GM19438 (cell line): Measurements from ENCODE around the gene ANXA2.

Experiments used
- ATAC-seq: cut with Tn5 transposase; IDR thresholded peaks from one replicate; pipeline ENCODE4 v1.9.1; 2021; ENCODE audit warnings: low read depth; ENCODE audit not compliant: unreplicated experiment

ANXA2 gene

DNA sequence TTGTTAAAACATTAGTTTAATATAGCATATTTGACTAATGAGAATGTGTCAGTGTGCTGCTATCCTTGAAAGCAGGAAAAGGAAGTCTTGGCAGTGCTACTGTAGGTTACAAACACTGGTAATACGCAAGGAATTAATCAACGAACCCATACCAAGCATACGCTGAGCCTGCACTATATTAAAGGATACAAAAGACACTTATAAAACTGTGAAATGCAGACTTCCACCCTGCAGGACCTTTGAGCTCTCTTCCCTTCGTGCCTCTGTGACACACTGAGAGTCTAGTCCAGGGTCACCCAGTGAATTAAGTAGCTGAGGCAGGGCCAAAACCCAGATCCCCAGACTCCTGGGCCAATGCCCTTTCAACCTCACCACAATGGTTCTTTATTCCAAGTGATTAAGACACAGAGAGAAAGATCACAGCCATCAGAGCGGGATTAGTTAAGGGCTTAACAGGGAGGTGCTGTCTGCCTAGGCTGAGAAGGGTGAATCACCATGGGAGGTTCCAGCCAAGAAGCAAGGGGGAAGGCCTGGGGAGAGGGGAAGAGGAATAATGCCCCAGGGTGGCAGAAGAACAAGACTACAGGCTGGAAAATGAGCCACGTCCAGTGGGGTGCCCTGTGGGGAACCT, 6.8 kb downstream of the ANXA2 start:
- no peak for ATAC-seq

DNA sequence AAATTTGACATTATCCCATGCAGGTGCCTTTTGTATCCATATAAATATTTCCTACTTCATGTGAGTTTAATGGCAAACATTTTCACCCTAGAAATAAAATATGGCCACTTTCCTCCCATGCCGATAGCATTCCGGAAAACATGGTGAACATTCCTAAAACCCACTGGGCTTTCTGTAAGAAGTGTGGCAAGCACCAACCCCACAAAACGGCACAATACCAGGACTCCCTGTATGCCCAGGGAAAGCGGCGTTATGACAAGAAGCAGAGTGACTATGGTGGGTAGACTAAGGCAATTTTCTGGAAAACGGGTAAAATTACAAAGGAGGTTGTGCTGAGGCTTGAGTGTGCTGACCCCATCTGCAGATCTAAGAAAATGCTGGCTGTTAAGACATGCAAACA, 7.6 kb downstream of the ANXA2 start:
- no peak for ATAC-seq

DNA sequence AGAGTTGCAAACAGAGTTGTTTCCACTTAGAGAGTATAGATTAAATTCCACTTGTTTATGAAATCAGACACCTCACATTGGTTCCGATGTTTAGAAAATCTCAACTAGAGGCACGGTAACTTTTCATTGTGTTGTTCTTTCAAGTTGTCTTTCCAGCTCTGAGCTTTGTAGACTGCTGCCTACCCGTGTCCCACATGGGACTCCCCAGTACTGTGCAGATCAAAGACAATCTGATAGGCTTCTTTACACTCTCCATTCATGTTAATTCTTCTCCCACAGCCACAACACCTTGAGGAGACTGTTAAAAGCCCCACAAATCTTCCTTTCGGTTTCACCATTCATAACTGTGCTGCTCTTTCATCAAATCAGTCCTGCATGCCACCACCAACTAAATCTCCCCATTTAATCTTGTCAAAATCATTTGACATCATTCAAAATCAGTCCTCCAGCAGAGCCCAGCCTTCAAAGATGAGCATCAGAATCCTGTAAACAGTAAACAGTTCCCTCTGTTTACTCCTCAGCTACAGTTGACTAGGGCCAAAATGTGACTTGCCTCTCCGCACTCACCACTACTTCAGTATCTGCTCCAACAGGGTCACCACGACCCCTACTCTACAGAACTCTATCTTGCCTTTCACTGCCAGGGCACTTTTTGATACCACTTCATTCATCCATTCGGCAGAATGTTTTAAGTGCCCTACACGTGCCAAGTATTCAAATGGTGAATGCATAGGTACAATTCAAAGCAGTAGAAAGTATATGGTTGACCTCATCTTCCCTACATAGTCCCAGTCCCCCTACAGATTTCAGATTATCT, 8.3 kb downstream of the ANXA2 start:
- peak; percentile 78 for ATAC-seq

DNA sequence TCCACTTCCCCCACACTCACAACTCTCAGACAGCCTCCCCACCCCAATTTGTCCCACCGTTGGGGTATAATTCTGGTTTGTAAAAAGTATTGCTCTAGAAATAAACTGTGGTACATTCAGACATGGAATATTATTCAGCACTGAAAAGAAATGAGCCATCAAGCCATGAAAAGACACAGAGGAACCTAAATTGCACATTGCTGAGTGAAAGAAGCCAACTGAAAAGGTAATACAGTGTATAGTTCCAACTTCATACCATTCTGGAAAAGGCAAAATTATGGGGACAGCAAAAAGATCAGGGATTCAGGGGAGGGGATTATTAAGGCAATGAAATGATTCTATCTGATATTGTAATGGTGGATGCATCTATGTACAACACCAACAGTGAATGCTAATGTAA, 10.5 kb downstream of the ANXA2 start:
- no peak for ATAC-seq

DNA sequence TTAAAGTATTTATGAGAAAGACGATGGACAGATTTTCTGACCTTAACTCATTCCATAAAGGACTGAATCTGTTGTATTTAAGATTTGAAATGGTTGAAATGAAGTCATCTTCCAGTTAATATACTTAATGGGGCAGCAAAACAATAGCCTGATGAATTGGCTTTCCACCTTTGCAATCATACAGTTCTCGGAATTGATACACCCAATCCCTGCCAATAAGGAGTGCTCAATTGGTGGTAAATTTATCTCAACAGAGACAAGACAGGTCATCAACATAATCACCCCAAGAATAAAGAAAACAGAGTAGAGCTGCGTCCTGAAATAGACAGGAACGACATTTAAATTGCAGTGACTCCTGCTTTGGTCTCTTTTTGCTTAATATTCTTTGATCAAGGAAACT, 11.2 kb downstream of the ANXA2 start:
- ATAC-seq: no peak

DNA sequence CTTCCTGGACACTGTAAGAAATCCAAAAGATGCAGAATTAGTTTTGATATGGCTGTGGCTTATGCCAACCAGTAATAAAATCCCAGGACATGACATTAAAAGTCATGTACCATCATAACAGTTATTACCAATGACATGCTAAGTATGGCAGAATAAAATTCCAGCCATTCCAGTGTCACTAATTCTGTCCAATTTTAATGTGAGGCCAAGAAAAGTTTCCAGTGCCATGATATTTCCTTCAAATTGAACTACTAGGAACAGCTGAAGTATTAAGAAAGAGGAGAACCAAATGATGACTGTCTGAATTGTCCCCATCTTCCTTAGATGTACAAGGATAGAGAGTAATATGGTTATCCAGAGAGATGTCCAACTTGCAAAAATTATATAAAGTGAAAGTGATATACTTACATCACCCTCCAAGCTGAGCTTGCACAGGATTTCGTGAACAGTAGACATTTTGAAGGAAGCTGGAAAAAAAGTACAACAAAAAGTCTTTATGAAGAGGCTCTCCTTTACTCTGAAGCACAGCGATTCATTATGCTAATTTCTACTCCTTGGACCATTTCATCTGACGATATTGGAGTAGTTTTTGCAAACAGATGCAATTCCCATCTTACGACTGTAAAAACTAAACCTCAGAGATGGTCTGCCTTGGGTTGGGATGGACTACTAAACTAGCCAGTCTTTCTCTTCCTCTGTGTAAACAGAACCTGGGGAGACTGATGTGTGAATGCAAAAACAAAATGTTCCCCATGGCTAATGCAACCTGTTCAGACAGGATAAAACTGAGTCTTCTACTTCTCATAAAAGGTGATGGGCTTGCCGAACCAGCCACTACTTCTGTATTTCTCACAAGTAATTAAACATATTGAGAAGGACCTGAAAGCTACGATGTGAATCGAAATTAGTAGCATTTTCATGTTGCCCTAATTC, 11.9 kb downstream of the ANXA2 start:
- ATAC-seq: no peak

DNA sequence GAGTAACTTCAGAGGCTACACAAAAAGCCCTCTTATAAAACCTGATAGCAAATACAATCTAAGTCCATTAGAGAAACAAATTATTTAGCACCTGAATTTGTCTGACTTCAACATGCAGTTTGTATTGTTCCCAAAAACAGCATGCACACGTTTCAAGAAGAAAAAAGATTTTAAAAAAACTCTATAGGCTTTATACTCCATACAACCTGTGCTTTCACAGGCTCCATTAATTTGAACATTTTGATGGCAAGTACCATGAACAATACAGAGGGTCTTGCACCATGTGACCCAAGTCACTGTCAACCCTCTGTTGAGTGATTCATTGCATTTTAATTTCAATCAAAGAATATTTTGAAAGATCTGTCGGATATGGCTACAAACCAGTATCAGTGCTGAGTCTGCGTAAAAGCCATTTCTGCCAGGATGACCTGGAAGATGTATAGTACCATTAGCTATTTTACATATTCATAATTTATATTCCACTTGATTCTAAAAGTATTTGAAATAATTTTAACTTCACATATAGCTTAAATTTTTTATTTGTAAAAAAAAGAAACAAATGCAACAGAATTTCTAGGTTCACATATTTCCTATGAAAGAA, 13.2 kb downstream of the ANXA2 start:
- ATAC-seq: no peak

DNA sequence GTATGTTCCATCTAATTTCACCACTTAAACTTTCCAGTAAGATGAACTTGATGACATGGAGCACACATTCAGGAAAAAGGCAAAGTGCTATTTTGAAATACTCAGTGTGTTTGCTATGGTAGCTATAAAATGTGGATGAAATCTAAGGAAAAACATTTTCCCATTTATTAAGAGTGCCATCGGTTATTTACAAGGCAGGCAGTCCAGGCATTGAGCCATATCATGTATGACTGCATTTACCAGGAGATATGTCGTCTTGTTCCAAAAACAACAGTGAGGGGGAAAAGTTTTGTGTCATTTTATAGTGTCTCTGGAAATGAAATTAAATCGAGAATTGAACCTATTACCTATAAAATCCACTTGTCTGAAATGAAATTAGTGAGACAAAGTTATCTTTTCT, 13.7 kb downstream of the ANXA2 start:
- ATAC-seq: no peak

DNA sequence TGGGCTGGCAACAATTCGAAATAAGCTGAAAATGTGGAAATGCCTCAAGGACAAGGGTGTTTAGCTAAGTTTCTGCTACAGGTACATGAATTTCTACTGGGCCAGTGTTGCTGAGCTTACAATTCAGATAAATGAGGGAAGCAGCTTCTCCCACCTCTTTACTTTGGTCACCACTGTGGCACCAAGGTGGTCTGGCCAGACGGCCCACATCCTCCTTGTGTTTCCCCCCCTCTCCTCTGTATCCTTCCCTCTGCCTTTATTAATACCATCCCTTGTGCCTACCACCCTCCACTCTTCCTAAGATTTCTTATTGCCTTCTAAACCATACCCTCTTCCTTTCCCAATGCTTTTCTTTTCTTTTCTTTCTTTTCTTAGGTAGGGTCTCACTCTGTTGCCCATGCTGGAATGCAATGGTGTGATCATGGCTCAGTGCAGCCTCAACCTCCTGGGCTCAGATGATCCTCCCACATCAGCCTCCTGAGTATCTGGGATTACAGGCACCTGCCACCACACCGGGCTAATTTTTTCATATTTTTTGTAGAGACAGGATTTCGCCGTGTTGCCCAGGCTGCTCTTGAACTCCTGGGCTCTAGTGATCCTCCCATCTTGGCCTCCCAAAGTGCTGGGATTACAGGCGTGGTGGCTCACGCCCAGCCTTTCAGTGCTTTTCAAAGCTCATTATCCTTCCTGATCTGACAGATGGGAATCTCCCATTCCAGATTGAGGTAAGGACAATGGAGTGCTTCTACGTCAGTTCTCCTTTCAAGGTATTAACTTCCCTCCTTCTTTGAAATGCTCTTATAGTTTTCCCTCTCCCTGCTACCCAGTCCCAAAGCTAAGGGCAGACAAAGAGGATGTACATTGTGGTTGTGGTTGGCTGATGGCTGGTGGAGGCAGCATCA, 14.8 kb downstream of the ANXA2 start:
- no peak for ATAC-seq

DNA sequence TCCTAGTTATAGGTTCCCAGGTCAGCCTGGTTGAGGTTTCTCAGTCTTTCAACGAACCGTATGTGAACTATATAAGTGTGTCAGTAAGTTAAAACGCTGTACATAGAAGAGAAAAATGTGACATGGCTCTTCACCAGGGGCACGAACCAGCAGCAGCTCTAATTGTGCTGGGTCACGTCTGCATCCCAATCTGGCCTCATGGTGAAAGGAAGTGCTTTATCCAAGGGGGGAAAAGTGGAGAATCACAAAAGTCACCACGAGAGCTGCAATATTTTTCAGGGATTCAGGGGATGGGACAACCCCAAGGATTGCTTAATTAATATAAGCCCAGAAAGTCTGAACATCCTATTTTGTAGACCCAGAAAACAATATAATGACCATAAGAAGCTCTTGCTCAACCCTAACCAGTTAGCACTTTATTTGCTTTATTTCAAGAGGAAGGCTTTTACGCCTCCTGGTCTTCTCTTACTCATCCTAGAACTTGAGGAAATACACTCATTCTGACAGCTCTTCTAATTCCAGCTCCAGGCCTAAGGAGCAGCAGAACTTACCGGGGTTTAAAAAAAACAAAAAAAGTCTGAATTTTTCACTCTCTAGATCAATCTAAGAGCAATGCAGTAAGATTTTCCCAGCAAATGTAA, 16.5 kb downstream of the ANXA2 start:
- ATAC-seq: no peak

DNA sequence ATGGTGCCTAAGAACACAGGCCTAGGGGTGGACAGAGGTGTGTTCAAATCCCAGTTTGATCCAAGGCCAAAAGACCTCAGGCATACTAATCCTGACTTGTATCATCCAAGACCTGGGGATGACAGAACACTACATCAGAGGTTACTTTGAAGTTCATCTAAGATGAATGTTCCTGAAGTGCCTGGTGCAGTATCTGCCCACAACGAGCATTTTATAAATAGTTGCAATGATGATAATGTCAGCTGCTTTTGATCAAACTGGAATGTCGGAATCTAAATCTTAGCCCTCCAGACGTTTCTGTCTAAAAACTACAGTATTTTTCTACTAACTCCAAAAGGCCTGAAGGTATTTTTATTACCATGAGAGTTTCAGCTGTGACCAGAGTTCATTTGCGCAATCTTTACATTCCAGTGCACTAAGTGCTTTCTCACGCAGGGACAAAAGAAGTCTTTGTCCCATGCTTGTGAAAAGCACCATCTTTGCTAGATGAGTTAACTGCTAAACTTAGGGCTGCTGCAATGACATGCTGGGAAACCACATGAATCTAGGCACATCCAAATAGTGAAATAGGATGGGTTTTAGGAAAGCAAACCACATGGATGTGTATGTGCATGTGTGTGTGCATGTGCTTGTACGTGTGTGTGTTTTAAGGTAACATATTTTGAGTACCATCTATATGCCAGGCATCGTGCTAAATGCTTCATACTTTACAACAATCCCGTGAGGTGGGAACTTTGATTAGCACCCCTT, 18.1 kb downstream of the ANXA2 start:
- no peak for ATAC-seq

DNA sequence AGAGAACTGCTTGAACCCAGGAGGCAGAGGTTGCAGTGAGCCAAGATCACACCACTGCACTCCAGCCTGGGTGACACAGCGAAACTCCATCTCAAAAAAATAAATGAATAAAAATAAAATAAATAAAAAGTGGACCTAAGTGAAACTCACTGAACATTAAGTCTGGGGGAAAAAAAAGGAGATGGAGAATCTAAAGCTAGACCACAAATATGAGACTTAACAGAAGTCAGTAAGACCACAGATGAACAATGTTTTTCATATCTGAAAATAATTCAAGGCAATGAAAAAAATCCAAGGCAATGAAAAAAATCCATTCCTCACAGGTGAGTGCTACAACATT, 18.6 kb downstream of the ANXA2 start:
- no peak for ATAC-seq

DNA sequence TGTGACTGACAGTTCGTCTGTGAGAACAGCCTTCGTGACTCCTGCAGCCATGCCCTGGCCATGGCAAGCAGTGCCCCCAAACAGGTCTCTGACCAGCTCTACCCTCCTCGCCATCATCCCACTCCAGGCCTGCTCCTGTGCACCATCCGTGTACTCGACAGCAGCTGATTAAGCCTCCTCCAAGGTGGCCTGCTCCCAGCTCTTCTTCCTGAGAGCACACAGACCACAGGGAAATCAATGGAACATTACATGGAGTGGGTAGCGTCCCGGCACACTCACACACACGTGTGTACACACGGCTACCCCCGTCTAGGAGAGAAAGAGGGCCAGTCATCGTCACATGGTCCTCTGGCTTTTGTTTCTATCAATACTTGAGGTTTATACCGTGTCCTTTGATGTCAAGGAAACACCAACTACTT, 21.1 kb downstream of the ANXA2 start:
- no peak for ATAC-seq

DNA sequence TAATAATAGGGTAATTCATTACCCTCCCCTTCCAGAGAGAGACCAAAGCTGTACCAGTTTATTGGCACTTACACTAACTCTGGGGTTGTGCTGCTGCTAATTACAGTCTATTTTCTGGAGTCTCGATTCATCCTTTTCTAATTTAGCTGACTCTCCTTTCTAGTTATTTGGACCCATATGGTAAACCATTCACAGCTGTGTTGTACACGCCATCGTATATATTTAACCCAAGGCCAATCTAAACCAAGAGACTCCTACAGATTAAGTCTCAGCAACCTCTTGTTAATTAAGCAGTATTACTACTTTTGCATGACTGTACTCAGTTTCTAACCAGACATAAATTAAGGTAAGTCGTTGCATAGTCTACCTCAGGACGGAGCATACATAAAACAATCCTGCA, 22.5 kb downstream of the ANXA2 start:
- no peak for ATAC-seq

DNA sequence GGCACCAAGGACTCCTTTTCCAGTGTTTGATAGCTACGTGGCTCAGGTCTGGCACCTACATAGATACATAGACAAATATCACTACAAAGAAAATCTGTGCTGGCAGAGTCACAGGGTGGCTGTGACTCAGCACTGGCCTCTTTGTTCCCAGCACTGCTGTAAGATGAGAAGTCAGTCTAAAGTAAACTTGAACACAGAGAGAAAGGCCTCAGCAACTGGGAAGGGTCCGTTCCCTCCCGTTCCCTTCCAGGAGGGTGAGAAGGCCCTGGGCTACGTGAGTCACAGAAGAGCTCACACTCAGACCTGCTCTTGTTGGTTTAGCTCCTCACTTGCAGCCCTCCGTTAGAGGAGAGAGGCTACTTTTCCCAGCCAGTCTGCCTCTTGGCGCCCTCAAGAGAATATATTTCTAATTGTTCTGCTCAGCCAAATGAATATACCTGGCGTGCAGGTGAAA, 23.1 kb downstream of the ANXA2 start:
- ATAC-seq: no peak

DNA sequence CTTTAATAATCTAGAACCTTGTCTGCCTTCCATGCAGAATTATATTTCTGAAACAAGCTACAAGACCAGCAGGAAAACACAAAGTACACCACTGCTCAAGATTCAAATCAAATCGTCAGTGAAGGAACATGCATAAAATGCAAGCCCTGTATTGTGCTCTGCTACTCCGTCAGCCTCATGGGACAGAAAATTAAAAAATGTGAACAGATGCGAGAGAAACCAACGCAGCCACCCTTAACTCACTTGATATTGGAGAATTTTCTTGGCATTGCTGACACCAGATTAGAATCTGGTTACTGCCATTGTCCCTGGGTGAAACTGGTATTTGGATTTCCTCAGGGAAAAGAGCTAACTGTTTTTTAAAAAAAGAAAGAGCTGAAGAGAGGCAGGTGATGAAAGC, 23.6 kb downstream of the ANXA2 start:
- no peak for ATAC-seq

DNA sequence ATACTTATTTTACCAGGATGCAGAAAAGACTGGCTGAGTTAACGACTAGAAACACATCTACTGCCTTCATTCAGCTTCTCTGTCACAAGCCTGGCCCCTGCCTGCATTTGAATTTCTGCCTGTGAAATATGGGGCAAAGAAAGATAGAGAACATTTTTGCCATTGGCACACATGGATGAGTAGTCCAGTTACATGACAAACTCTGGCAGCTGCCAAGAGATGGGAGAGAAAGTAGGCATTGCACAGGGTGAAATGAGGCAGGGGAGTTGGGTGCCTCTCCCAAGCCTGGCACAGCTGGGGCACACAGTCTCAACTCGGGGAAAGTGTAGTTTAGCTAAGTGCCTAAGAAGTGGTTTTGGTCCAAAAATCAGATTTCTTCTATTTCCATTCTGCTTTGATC, 24.0 kb downstream of the ANXA2 start:
- no peak for ATAC-seq

DNA sequence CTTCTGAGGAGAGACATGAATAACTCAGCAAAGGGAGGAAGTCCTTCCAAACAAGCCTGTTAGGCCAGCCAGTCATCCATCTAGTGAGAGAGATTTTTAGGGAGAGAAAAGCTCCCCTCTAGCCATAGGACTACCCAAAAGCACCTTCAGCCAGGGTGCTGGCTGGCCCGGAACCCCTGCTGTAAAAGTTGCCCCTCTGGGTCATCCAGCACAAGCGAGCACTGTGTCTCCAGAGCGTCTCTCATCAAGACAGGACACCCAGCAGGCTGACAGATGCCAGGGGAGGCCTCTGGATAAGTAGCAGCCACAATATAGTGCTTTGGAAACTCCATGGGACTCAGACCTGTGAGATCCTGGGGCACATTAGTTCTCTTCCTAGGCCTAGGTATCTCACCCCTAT, 24.5 kb downstream of the ANXA2 start:
- ATAC-seq: no peak

DNA sequence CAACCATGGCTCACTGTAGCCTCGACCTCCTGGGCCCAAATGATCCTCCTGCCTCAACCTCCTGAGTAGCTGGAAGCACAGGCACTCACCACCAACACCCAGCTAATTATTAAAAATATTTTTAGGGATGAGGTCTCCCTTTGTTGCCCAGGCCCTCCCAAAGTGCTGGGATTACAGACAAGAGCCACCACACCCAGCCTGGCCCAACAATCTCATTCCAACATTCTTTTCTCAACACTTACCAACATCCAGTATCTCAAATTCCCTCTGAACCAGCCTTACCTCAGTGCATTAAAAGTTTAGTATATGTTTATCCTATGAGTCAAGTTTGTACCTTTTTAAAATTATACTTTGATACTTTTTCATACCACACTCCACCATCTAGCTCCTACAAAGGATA, 25.0 kb downstream of the ANXA2 start:
- no peak for ATAC-seq
